ENCODE data around the gene KIAA1217.

GRCh38 chr10:24589265-24589664 is 380.3 kb downstream of the KIAA1217 start:
- TF ChIP-seq CTCF (IDR thresholded peaks at IDR 0.05; ENCODE audit: poor library complexity, severe bottlenecking) (no peak), EZH2 (IDR thresholded peaks at IDR 0.05; ENCODE audit: borderline replicate concordance, insufficient read depth, low read length, poor library complexity, severe bottlenecking) (no peak), POLR2AphosphoS5 (IDR thresholded peaks at IDR 0.05) (no peak)
